Caco-2 (cell line): ENCODE data around the gene GDF11. TPM values are rescaled to one million over a fixed set of nuclear protein-coding genes. Genes with fewer than 3 reads are reported as not detected.
A peak's percentile ranks its signal among the peaks of the same experiment; 100 is the strongest.

Source experiments
- BruUV-seq: library from RNA; stranded (reverse); fragments of 400-500 nt; replicated peaks from 2 replicates; lab custom pipeline; 2021; lab: Mats Ljungman, UMichigan
- CTCF ChIA-PET: fragments of 300-600 bp; sonication (Branson Sonifier 250); formaldehyde crosslinking; loops from one replicate; lab custom pipeline; 2022; ENCODE audit warnings: antibody characterized with exemption; lab: Charles Lee
- POLR2A ChIA-PET: fragments of 300-600 bp; sonication (Branson Sonifier 250); formaldehyde crosslinking; loops from one replicate; lab custom pipeline; 2022; ENCODE audit warnings: antibody characterized with exemption; lab: Charles Lee
- DNase-seq, 2 experiments: peaks; one replicate each; pipeline versions ENCODE4 v3.0.0 to v3.0.0-alpha.2; 2020 to 2022
- H3K27me3 ChIP-seq: replicated peaks from 2 replicates; pipeline ENCODE4 v1.6.0; 2011; ENCODE audit warnings: low read length; ENCODE audit not compliant: control insufficient read depth, insufficient read depth
- H3K36me3 ChIP-seq: 2 replicates; pipeline ENCODE4 v1.5.1; 2011; ENCODE audit warnings: low read length; ENCODE audit not compliant: control insufficient read depth, insufficient read depth
- H3K4me1 ChIP-seq: fragments of 250-450 bp; sonication (Bioruptor Pico); 2 replicates; pipeline ENCODE4 v1.5.1; 2020; ENCODE audit warnings: mild to moderate bottlenecking
- H3K4me3 ChIP-seq: 2 replicates; pipeline ENCODE4 v1.5.1; 2011; ENCODE audit warnings: low read depth, mild to moderate bottlenecking, control low read depth, low read length
- H3K9me3 ChIP-seq: fragments of 250-450 bp; sonication (Bioruptor Pico); 2 replicates; pipeline ENCODE4 v1.5.1; 2020; ENCODE audit warnings: mild to moderate bottlenecking, moderate library complexity
- H3K27ac Mint-ChIP-seq: one replicate; pipeline ENCODE4 v1.8.0; 2022; ENCODE audit warnings: mixed read lengths; ENCODE audit not compliant: unreplicated experiment
- H3K27me3 Mint-ChIP-seq: one replicate; pipeline ENCODE4 v1.8.0; 2022; ENCODE audit warnings: mixed read lengths; ENCODE audit not compliant: insufficient read depth, unreplicated experiment
- H3K36me3 Mint-ChIP-seq: one replicate; pipeline ENCODE4 v1.8.0; 2022; ENCODE audit warnings: mild to moderate bottlenecking, mixed read lengths; ENCODE audit not compliant: insufficient read depth, unreplicated experiment
- H3K4me1 Mint-ChIP-seq: one replicate; pipeline ENCODE4 v1.8.0; 2022; ENCODE audit warnings: low read depth, mixed read lengths; ENCODE audit not compliant: unreplicated experiment
- H3K4me3 Mint-ChIP-seq: one replicate; pipeline ENCODE4 v1.8.0; 2022; ENCODE audit warnings: mild to moderate bottlenecking, moderate library complexity, mixed read lengths; ENCODE audit not compliant: unreplicated experiment
- H3K9me3 Mint-ChIP-seq: one replicate; pipeline ENCODE4 v1.8.0; 2022; ENCODE audit warnings: mixed read lengths; ENCODE audit not compliant: unreplicated experiment
- intact Hi-C: fragments of 100-400 bp; cut with micrococcal nuclease; formaldehyde crosslinking; loops from one replicate; pipeline ENCODE4 v1.10.0; 2022; ENCODE audit not compliant: unreplicated experiment
- total RNA-seq: library from RNA; stranded (reverse); gene quantifications from 2 replicates; pipeline ENCODE4 v1.2.3, GENCODE V29; 2022
- TF ChIP-seq, protein P1 (sequence below), 2 experiments: fragments of 200-600 bp in 1 of 2; IDR thresholded peaks; 1 replicate in 1 of 2; 2 replicates in 1 of 2; pipeline versions ENCODE4 v1.5.1 to v1.8.0; 2011 to 2022; ENCODE audit warnings: antibody characterized with exemption in 1 of 2, control low read depth in 1 of 2, inconsistent platforms in 1 of 2, low read depth in 1 of 2, low read length in 1 of 2, mild to moderate bottlenecking in 1 of 2, moderate library complexity in 1 of 2; ENCODE audit not compliant: insufficient read depth in 1 of 2, severe bottlenecking in 1 of 2, unreplicated experiment in 1 of 2

Gene GDF11
- total RNA-seq, 1 experiment from 2014 or later = 11.0 TPM

DNA sequence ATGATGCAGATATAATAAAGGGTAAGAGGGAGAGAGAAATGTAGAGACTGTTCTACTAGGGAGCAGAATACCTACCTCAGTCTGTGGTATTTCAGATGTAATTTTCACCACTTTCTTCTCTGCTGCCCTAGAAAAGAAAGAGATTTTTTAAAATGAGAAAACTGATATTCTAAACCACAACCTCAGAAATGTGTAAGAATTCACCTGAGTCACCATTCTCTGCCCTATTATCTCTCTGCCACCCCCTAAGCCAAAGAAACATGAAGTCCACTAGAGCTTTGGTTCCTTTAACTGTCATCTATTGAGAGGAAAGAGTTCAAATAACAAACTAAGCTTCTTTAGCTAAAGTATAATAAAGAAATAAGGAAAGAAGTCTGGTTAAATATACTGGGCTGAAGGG lies 53.0 kb downstream of the GDF11 start:
- BruUV-seq = no TSS peak
- intact Hi-C loops = no loop called here
- Mint-ChIP-seq H3K27ac (no peak overlapping the region), H3K36me3 (peaks cover 72% of the 10 kb centered on the region), H3K27me3 (no peaks in the 10 kb centered on the region), H3K4me1 (peaks cover 7% of the 10 kb centered on the region), H3K9me3 (no peaks in the 10 kb centered on the region), H3K4me3 (no peak overlapping the region)
- Histone ChIP-seq H3K4me1 (no peaks in the 10 kb centered on the region), H3K27me3 (no peaks in the 10 kb centered on the region), H3K9me3 (no peaks in the 10 kb centered on the region), H3K4me3 (no peak overlapping the region), H3K36me3 (no peaks in the 10 kb centered on the region; the same call in 1 of the 2 replicates)
- TF ChIP-seq, protein P1, sequence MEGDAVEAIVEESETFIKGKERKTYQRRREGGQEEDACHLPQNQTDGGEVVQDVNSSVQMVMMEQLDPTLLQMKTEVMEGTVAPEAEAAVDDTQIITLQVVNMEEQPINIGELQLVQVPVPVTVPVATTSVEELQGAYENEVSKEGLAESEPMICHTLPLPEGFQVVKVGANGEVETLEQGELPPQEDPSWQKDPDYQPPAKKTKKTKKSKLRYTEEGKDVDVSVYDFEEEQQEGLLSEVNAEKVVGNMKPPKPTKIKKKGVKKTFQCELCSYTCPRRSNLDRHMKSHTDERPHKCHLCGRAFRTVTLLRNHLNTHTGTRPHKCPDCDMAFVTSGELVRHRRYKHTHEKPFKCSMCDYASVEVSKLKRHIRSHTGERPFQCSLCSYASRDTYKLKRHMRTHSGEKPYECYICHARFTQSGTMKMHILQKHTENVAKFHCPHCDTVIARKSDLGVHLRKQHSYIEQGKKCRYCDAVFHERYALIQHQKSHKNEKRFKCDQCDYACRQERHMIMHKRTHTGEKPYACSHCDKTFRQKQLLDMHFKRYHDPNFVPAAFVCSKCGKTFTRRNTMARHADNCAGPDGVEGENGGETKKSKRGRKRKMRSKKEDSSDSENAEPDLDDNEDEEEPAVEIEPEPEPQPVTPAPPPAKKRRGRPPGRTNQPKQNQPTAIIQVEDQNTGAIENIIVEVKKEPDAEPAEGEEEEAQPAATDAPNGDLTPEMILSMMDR (IDR thresholded peaks at IDR 0.05; ENCODE audit: insufficient read depth in 1 of 2, low read depth in 1 of 2, low read length in 1 of 2, severe bottlenecking in 1 of 2, unreplicated experiment in 1 of 2) = no peak
- CTCF ChIA-PET = no interaction called here
- POLR2A ChIA-PET = no interaction called here
- no peak for DNase-seq

DNA sequence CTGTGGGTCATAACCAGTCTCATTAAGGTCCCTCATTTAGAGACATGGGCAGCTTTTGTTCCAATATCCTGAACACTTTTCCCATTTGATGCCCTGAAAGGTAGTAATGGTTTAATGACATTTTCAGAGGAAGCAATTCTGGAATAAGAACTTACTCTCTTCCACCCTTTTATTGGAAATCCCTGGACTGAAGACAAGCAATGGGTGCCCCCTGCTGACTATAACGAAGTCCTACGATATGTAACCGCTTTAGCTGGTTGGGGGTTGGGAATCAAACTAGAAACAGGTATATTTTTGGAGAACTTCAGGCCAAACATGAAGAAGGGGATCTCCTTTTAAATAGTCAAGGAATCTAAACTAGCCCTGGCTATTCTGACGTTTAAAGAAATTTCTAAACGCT lies 54.1 kb downstream of the GDF11 start:
- no peaks in the 10 kb centered on the region; the same call in 1 of the 2 replicates for H3K36me3 ChIP-seq
- H3K9me3 ChIP-seq = no peaks in the 10 kb centered on the region
- no TSS peak for BruUV-seq
- H3K4me1 ChIP-seq = no peaks in the 10 kb centered on the region
- Mint-ChIP-seq H3K9me3 (no peaks in the 10 kb centered on the region), H3K27ac (peak overlapping the region; percentile 32), H3K27me3 (no peaks in the 10 kb centered on the region), H3K4me3 (no peak overlapping the region), H3K36me3 (peaks cover 73% of the 10 kb centered on the region), H3K4me1 (peaks cover 7% of the 10 kb centered on the region)
- CTCF ChIA-PET = interaction anchor here (0.6 to 3.0 kb wide), 7 partner anchors 8 to 59 kb away, joined by 3 to 37 read pairs (median 3); partner anchors contain the start of gene DNAJC14
- no peak overlapping the region for H3K4me3 ChIP-seq
- DNase-seq = peak in 1 of 2 experiments; percentile 56
- no peaks in the 10 kb centered on the region for H3K27me3 ChIP-seq
- POLR2A ChIA-PET = no interaction called here
- intact Hi-C loops = loop anchor here (1.0 kb wide), 2 partner anchors 54 to 59 kb away; partner anchors contain the start of gene GDF11
- TF ChIP-seq, protein P1 (IDR thresholded peaks at IDR 0.05; ENCODE audit: insufficient read depth in 1 of 2, low read depth in 1 of 2, low read length in 1 of 2, severe bottlenecking in 1 of 2, unreplicated experiment in 1 of 2) = peak; percentile 53 to 61

DNA sequence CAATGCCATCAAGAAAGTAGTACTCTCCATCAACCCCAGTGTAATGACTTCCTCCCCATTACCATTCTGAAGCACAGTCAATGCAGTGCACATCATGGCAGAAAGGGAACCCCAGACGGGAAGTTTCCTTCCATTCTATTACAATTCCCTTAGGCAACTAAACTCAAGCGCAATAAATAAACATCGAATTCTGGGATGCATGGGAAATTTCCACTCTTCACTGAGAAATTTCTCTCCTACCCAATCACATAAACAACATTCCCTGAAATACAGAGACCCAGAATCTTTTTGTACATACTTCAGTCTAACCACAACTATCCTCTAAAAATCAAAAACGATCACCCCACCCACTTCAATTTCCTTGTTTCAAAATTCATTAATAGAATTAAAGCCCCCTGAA lies 54.6 kb downstream of the GDF11 start:
- POLR2A ChIA-PET = no interaction called here
- Histone ChIP-seq H3K27me3 (no peaks in the 10 kb centered on the region), H3K4me1 (no peaks in the 10 kb centered on the region), H3K4me3 (no peak overlapping the region), H3K36me3 (no peaks in the 10 kb centered on the region; the same call in 1 of the 2 replicates), H3K9me3 (no peaks in the 10 kb centered on the region)
- Mint-ChIP-seq H3K36me3 (peaks cover 74% of the 10 kb centered on the region), H3K27ac (no peak overlapping the region), H3K4me1 (peaks cover 7% of the 10 kb centered on the region), H3K9me3 (no peaks in the 10 kb centered on the region), H3K27me3 (no peaks in the 10 kb centered on the region), H3K4me3 (no peak overlapping the region)
- CTCF ChIA-PET = interaction anchor here (0.6 to 3.0 kb wide), 7 partner anchors 9 to 59 kb away, joined by 3 to 37 read pairs (median 3); partner anchors contain the start of gene DNAJC14
- no peak for DNase-seq
- intact Hi-C loops = loop anchor here (1.0 kb wide), 2 partner anchors 54 to 59 kb away; partner anchors contain the start of gene GDF11
- TF ChIP-seq, protein P1 (IDR thresholded peaks at IDR 0.05; ENCODE audit: insufficient read depth in 1 of 2, low read depth in 1 of 2, low read length in 1 of 2, severe bottlenecking in 1 of 2, unreplicated experiment in 1 of 2) = no peak
- no TSS peak for BruUV-seq

Other genes starting within 250 kb of the GDF11 start
- not detected in 2 replicates for gene OR6C4, start 193.5 kb upstream of the GDF11 start, total RNA-seq
- not detected in 2 replicates for gene OR2AP1, start 170.7 kb upstream of the GDF11 start, total RNA-seq
- gene OR10P1, start 106.2 kb upstream of the GDF11 start, total RNA-seq = not detected in 2 replicates
- gene ITGA7, start 35.2 kb upstream of the GDF11 start, total RNA-seq = 46.1 and 47.0 TPM in 2 replicates
- gene BLOC1S1, start 27.1 kb upstream of the GDF11 start, total RNA-seq = 59.4 and 73.7 TPM in 2 replicates
- gene RDH5, start 22.7 kb upstream of the GDF11 start, total RNA-seq = 6.0 and 9.7 TPM in 2 replicates
- 947 and 983 TPM in 2 replicates for gene CD63, start 14.1 kb upstream of the GDF11 start, total RNA-seq
- 70.9 and 77.6 TPM in 2 replicates for gene SARNP, start 74.6 kb downstream of the GDF11 start, total RNA-seq
- gene ORMDL2, start 74.9 kb downstream of the GDF11 start, total RNA-seq = 44.0 and 48.3 TPM in 2 replicates
- gene DNAJC14, start 86.5 kb downstream of the GDF11 start, total RNA-seq = 21.1 and 24.5 TPM in 2 replicates
- gene MMP19, start 99.8 kb downstream of the GDF11 start, total RNA-seq = 1.9 and 2.2 TPM in 2 replicates
- 39.3 and 47.2 TPM in 2 replicates for gene PYM1, start 184.8 kb downstream of the GDF11 start, total RNA-seq
- 19.4 and 22.2 TPM in 2 replicates for gene DGKA, start 188.0 kb downstream of the GDF11 start, total RNA-seq
- 7.8 and 9.7 TPM in 2 replicates for gene PMEL, start 222.9 kb downstream of the GDF11 start, total RNA-seq
- gene CDK2, start 223.7 kb downstream of the GDF11 start, total RNA-seq = 103 and 110 TPM in 2 replicates
- gene RAB5B, start 231.0 kb downstream of the GDF11 start, total RNA-seq = 98.4 and 107 TPM in 2 replicates